ENCODE results near the gene TTC21A. TPM values are rescaled to one million over a fixed set of nuclear protein-coding genes. Genes with fewer than 3 reads are reported as not detected.

Gene TTC21A
- total RNA-seq, 1 donor from 2014 or later: 3.9 TPM

GRCh38 chr3:39184081-39184967 is 76.8 kb downstream of the TTC21A start:
- H3K4me1 Mint-ChIP-seq (ENCODE audit: low read depth, unreplicated experiment): peaks cover 11% of the 10 kb centered on the region
- DNase-seq (ENCODE audit: low read depth): no peak
- H3K9me3 Mint-ChIP-seq (ENCODE audit: unreplicated experiment): peaks cover 3% of the 10 kb centered on the region
- no peaks in the 10 kb centered on the region for H3K36me3 ChIP-seq (ENCODE audit: insufficient read depth, low read length)
- no peak overlapping the region for H3K27ac Mint-ChIP-seq (ENCODE audit: unreplicated experiment)
- peaks cover 11% of the 10 kb centered on the region for H3K27me3 Mint-ChIP-seq (ENCODE audit: low read depth, unreplicated experiment)
- no peak overlapping the region for H3K4me3 ChIP-seq (ENCODE audit: insufficient read depth, low read depth, low read length)
- H3K9me3 ChIP-seq (ENCODE audit: insufficient read depth, low read depth, low read length): no peaks in the 10 kb centered on the region
- no peaks in the 10 kb centered on the region for H4K20me1 ChIP-seq (ENCODE audit: insufficient read depth, low read length)
- no peak overlapping the region for H3K4me2 ChIP-seq (ENCODE audit: low read length)
- no peaks in the 10 kb centered on the region for H3K27me3 ChIP-seq (ENCODE audit: insufficient read depth, low read length)
- peaks cover 2% of the 10 kb centered on the region for H3K36me3 Mint-ChIP-seq (ENCODE audit: low read depth, unreplicated experiment)
- no peaks in the 10 kb centered on the region for H3K79me2 ChIP-seq (ENCODE audit: insufficient read depth, low read length)
- H3K9ac ChIP-seq (ENCODE audit: low read length): no peak overlapping the region
- no peak for FAIRE-seq
- no peak overlapping the region for H2AFZ ChIP-seq (ENCODE audit: low read depth, low read length)
- no peak overlapping the region for H3K27ac ChIP-seq (ENCODE audit: low read depth, low read length)
- no peak overlapping the region for H3K4me3 Mint-ChIP-seq (ENCODE audit: unreplicated experiment)
- TF ChIP-seq CTCF (IDR thresholded peaks at IDR 0.05; ENCODE audit: insufficient read depth, low read depth, low read length): no peak
- TF ChIP-seq EZH2 (IDR thresholded peaks at IDR 0.05; ENCODE audit: insufficient read depth, low read length): no peak
- peaks cover 4% of the 10 kb centered on the region for H3K4me1 ChIP-seq (ENCODE audit: insufficient read depth, low read length)

- Histone ChIP-seq H3K4me3 (ENCODE audit: insufficient read depth, low read depth, low read length) (no peak overlapping the region), H2AFZ (ENCODE audit: low read depth, low read length) (no peak overlapping the region), H3K9me3 (ENCODE audit: insufficient read depth, low read depth, low read length) (no peaks in the 10 kb centered on the region), H3K79me2 (ENCODE audit: insufficient read depth, low read length) (no peaks in the 10 kb centered on the region), H3K27ac (ENCODE audit: low read depth, low read length) (no peak overlapping the region), H3K9ac (ENCODE audit: low read length) (no peak overlapping the region), H3K27me3 (ENCODE audit: insufficient read depth, low read length) (no peaks in the 10 kb centered on the region), H3K36me3 (ENCODE audit: insufficient read depth, low read length) (no peaks in the 10 kb centered on the region), H3K4me2 (ENCODE audit: low read length) (no peak overlapping the region), H3K4me1 (ENCODE audit: insufficient read depth, low read length) (peaks cover 4% of the 10 kb centered on the region), H4K20me1 (ENCODE audit: insufficient read depth, low read length) (no peaks in the 10 kb centered on the region)
- TF ChIP-seq CTCF (IDR thresholded peaks at IDR 0.05; ENCODE audit: insufficient read depth, low read depth, low read length) (no peak), EZH2 (IDR thresholded peaks at IDR 0.05; ENCODE audit: insufficient read depth, low read length) (no peak)
- no peak overlapping the region for H3K27ac Mint-ChIP-seq (ENCODE audit: unreplicated experiment)
- H3K27me3 Mint-ChIP-seq (ENCODE audit: low read depth, unreplicated experiment): peaks cover 15% of the 10 kb centered on the region
- peaks cover 3% of the 10 kb centered on the region for H3K9me3 Mint-ChIP-seq (ENCODE audit: unreplicated experiment)
- FAIRE-seq (no peak), DNase-seq (ENCODE audit: low read depth) (no peak)
- no peak overlapping the region for H3K4me3 Mint-ChIP-seq (ENCODE audit: unreplicated experiment)
- peaks cover 7% of the 10 kb centered on the region for H3K4me1 Mint-ChIP-seq (ENCODE audit: low read depth, unreplicated experiment)
- peaks cover 2% of the 10 kb centered on the region for H3K36me3 Mint-ChIP-seq (ENCODE audit: low read depth, unreplicated experiment)
Measured at GRCh38 chr3:39184968-39185285, 77.4 kb downstream of the TTC21A start.

- Histone ChIP-seq H4K20me1 (ENCODE audit: insufficient read depth, low read length) (no peaks in the 10 kb centered on the region), H2AFZ (ENCODE audit: low read depth, low read length) (no peak overlapping the region), H3K27ac (ENCODE audit: low read depth, low read length) (no peak overlapping the region), H3K4me3 (ENCODE audit: insufficient read depth, low read depth, low read length) (no peak overlapping the region), H3K4me2 (ENCODE audit: low read length) (no peak overlapping the region), H3K4me1 (ENCODE audit: insufficient read depth, low read length) (peaks cover 2% of the 10 kb centered on the region), H3K9ac (ENCODE audit: low read length) (no peak overlapping the region), H3K9me3 (ENCODE audit: insufficient read depth, low read depth, low read length) (no peaks in the 10 kb centered on the region), H3K79me2 (ENCODE audit: insufficient read depth, low read length) (no peaks in the 10 kb centered on the region), H3K36me3 (ENCODE audit: insufficient read depth, low read length) (no peaks in the 10 kb centered on the region), H3K27me3 (ENCODE audit: insufficient read depth, low read length) (no peaks in the 10 kb centered on the region)
- DNase-seq (ENCODE audit: low read depth) (no peak), FAIRE-seq (no peak)
- Mint-ChIP-seq H3K36me3 (ENCODE audit: low read depth, unreplicated experiment) (no peaks in the 10 kb centered on the region), H3K27ac (ENCODE audit: unreplicated experiment) (no peak overlapping the region), H3K27me3 (ENCODE audit: low read depth, unreplicated experiment) (peaks cover 15% of the 10 kb centered on the region), H3K9me3 (ENCODE audit: unreplicated experiment) (peaks cover 3% of the 10 kb centered on the region), H3K4me1 (ENCODE audit: low read depth, unreplicated experiment) (peaks cover 3% of the 10 kb centered on the region), H3K4me3 (ENCODE audit: unreplicated experiment) (no peak overlapping the region)
- no peak for TF ChIP-seq EZH2 (IDR thresholded peaks at IDR 0.05; ENCODE audit: insufficient read depth, low read length)
- no peak for TF ChIP-seq CTCF (IDR thresholded peaks at IDR 0.05; ENCODE audit: insufficient read depth, low read depth, low read length)
Measured at GRCh38 chr3:39185326-39185958, 78.0 kb downstream of the TTC21A start.

Data from astrocyte (in vitro differentiated cells and primary cell).